HTR-8/SVneo (cell line): ENCODE data around the gene MPZL3.
"Not testable (repeated sequence)": the region's sequence is repeated elsewhere in the genome, so short reads cannot be mapped to it uniquely, and the experiment has no call there.

Source experiments
- DNase-seq: peaks from one replicate; pipeline ENCODE4 v3.0.0; 2011; ENCODE audit warnings: low spot score, mixed read lengths; ENCODE audit not compliant: insufficient read length
- FAIRE-seq: peaks from 2 replicates; lab custom pipeline; 2011; peaks lifted over from hg19 to GRCh38; lab: Jason Lieb, UNC

The MPZL3 gene

GRCh38 chr11:118193910-118194566 lies 58.1 kb downstream of the MPZL3 start:
- no peak for FAIRE-seq
- DNase-seq, result no peak

- not testable (repeated sequence) for DNase-seq, FAIRE-seq
Observed at GRCh38 chr11:118192817-118193216, 59.3 kb downstream of the MPZL3 start.

GRCh38 chr11:118190942-118191506 lies 61.1 kb downstream of the MPZL3 start:
- not testable (repeated sequence) for DNase-seq, FAIRE-seq

- FAIRE-seq (no peak), DNase-seq (no peak)
Observed at GRCh38 chr11:118186346-118187107, 65.6 kb downstream of the MPZL3 start.

GRCh38 chr11:118184784-118185579 lies 67.2 kb downstream of the MPZL3 start:
- DNase-seq, result no peak
- FAIRE-seq, result no peak

- not testable (repeated sequence) for DNase-seq, FAIRE-seq
Observed at GRCh38 chr11:118183691-118184090, 68.5 kb downstream of the MPZL3 start.

GRCh38 chr11:118180300-118180703 lies 71.9 kb downstream of the MPZL3 start:
- peak; percentile 59 for DNase-seq
- FAIRE-seq, result peak; percentile 60

- no peak for FAIRE-seq
- no peak for DNase-seq
Observed at GRCh38 chr11:118176778-118177134, 75.4 kb downstream of the MPZL3 start.
